ENCODE results near the gene IMPG2.

Gene IMPG2

DNA sequence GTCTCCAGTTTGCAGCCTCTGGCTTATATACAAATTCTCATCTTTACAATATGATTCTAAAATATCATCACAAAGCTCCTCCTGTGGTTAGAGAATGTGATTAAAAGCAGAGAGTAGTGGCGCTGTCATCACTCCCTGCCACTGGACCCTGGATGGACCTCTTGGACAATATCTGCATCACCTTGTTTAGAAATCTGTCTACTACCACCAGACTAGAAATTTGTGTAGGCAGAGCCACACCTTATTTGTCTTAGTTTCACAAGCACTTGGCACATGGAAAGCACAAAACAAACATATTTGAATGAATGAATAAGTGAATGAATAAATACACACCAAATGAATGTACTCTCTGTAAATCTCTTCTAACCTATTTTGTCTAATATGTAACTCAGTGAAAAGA lies 68.1 kb downstream of the IMPG2 start:
- in situ Hi-C loops (cut with HindIII; ENCODE audit: low sequenced_read_pairs): no loop called here
- H3K4me3 ChIP-seq (ENCODE audit: low read depth, low read length): no peak overlapping the region
- DNase-seq (ENCODE audit: low read depth): no peak
- no peak for TF ChIP-seq CTCF (IDR thresholded peaks at IDR 0.05; ENCODE audit: low read depth, low read length, missing control alignments)

- in situ Hi-C loops (cut with HindIII; ENCODE audit: low sequenced_read_pairs): no loop called here
- TF ChIP-seq CTCF (IDR thresholded peaks at IDR 0.05; ENCODE audit: low read depth, low read length, missing control alignments): no peak
- no peak overlapping the region for H3K4me3 ChIP-seq (ENCODE audit: low read depth, low read length)
- no peak for DNase-seq (ENCODE audit: low read depth)
Measured at GRCh38 chr3:101251441-101251840, 68.9 kb downstream of the IMPG2 start.

- in situ Hi-C loops (cut with HindIII; ENCODE audit: low sequenced_read_pairs): no loop called here
- no peak for TF ChIP-seq CTCF (IDR thresholded peaks at IDR 0.05; ENCODE audit: low read depth, low read length, missing control alignments)
- DNase-seq (ENCODE audit: low read depth): no peak
Measured at GRCh38 chr3:101249522-101249921, 70.9 kb downstream of the IMPG2 start.

DNA sequence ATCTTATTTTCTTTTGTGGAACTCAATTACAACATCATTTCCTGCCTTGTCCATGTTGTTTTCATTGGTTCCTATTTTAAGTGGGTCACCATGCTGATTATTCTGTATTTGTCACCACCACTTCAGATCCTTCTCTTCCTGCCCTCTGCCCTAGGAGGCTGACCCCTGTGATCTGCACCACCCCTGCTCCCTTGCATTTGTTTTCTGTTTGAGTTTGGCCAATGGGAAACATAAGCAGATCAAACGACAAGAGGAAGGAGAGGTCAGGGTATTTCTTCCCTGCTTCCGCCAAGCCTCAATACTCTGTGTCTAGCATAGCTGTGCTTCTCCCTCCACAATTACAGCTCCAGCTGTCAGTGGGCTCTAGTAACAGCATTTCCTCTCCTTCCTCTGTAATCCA lies 71.6 kb downstream of the IMPG2 start:
- TF ChIP-seq CTCF (IDR thresholded peaks at IDR 0.05; ENCODE audit: low read depth, low read length, missing control alignments): no peak
- no peak for DNase-seq (ENCODE audit: low read depth)
- no peak overlapping the region for H3K4me3 ChIP-seq (ENCODE audit: low read depth, low read length)
- in situ Hi-C loops (cut with HindIII; ENCODE audit: low sequenced_read_pairs): no loop called here

More at GRCh38 chr3:101249522-101249921, 70.9 kb downstream of the IMPG2 start:
- H3K4me3 ChIP-seq (ENCODE audit: low read depth, low read length): no peak overlapping the region

- DNase-seq (ENCODE audit: low read depth): no peak
- no peak overlapping the region for H3K4me3 ChIP-seq (ENCODE audit: low read depth, low read length)
- in situ Hi-C loops (cut with HindIII; ENCODE audit: low sequenced_read_pairs): no loop called here
- no peak for TF ChIP-seq CTCF (IDR thresholded peaks at IDR 0.05; ENCODE audit: low read depth, low read length, missing control alignments)
Measured at GRCh38 chr3:101244212-101244575, 76.2 kb downstream of the IMPG2 start.

- TF ChIP-seq CTCF (IDR thresholded peaks at IDR 0.05; ENCODE audit: low read depth, low read length, missing control alignments): no peak
- in situ Hi-C loops (cut with HindIII; ENCODE audit: low sequenced_read_pairs): no loop called here
- no peak for DNase-seq (ENCODE audit: low read depth)
- H3K4me3 ChIP-seq (ENCODE audit: low read depth, low read length): no peak overlapping the region
Measured at GRCh38 chr3:101243285-101244211, 76.8 kb downstream of the IMPG2 start.
